GM19238 (cell line): ENCODE measurements around the gene GSG1L.

Source experiments
- DNase-seq: peaks from one replicate; pipeline ENCODE4 v3.0.0; 2011; ENCODE audit warnings: low spot score; ENCODE audit not compliant: insufficient read length

The GSG1L gene

DNA sequence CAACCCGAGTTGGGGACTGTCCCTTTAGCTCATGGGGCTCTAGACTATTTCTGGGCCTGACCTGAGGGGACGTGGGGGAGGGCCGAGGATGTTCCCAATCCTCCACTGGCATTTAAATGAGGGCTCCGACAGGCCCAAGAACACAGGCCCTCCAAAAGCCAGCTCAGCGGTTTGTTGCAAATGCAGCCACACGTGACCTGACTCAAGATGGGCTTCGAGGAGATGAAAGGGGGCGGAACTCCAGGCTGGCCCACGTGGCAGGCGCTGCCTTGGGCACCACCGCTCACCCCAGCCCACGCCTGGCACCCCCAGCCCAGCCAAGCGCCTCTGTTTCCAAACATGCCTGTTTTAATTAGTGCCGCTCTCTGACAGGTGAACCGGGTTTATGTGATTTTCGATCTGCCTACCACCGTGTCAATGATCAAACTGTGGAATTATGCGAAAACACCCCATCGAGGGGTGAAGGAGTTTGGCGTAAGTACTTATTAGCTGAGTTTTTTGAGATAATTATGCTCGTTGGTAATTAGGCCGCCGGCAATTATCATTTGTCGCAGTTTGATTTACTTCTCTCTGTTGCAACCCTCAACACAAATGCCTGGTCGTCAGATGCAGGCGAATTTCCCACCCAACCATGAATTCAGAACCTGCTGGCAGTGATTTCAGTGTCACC, 286.8 kb downstream of the GSG1L start:
- DNase-seq, result no peak

DNA sequence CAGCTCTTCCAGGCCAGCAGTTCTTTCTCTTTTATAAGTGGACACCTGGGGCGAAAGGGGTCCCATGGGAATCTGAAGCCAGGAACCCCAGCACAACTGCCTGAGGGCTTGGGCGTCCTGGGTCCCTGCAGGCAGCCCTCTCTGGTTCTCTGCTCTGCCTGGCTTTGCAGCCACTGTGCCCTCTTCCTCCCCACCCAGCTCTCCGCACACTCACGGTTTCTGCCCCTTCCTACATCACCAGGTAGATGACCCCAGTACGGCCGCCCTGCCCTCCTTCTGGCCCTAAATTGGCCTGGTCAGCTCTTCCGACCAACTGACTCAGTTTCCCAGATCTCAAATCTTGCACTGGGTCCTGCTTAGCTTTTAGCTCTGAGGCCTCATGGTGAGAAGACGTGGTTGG, 288.3 kb downstream of the GSG1L start:
- no peak for DNase-seq

DNA sequence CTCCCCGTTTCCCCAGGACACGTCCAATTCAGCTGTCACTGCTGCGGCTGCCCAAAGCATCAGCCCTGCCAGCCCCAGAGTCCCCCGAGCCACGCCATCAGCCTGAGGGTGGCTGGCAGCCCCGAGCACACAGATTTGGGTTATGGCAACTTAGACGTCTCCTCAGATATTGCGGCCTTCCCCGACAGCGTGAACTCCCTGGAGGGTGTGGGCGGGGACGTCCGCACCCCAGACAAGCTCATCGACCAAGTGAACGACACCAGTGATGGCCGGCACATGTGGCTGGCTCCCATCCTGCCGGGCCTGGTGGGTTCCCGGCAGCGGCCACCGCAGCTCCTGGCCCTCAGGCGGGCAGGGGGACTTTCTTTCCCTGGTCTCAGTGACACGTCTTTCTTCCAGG, 288.7 kb downstream of the GSG1L start:
- no peak for DNase-seq

DNA sequence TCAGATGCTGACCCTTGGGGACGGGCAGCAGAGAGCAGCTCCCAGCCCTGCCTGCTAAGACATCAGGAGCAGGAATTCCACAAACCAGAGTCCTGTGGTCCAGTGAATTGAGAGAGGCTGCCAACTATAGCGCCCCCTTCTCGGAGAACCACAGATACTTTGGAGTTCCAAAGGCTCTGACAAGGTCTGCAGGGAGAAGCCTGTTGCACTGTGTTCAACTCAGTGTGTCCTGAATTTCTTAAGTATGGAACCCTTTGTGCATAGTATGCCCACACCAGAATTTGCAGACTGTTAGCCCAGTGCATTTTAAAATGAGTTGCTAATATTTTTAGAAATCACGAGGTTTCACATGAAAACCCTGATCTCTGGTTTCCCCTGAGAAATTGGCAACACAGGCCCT, 290.2 kb downstream of the GSG1L start:
- DNase-seq, result no peak

DNA sequence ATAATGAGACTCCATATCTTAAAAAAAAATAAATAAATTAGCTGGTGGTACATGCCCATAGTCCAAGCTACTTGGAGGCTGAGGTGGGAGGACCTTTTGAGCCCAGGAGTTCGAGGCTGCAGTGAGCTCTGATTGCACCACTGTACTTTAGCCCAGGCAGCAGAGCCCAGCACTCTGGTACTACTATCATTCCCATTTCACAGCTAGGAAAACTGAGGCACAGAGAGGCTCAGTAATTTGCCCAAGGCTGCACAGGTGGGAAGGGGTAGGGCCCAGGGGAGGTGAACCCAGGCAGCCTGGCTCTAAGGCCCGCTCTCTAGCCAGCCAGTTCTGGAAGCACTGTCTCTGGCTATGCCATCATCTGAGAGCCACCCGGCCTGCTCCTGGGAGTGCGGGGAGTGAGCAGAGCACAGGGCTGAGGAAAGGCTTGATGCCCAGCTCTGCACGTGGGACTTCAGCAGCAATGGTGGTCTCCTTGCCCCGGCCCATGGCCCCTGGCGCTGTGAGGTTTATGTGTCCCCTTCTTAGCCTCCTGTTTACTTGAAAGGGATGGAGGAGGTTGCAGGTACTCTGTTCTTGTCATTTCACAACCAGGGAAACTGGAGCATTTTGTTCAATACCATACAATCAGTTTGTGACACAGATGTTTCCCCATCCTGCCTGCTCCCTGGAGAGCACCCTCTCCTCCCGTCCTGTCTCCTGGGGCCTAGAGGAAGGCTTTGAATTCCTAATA, 291.3 kb downstream of the GSG1L start:
- DNase-seq, result no peak

DNA sequence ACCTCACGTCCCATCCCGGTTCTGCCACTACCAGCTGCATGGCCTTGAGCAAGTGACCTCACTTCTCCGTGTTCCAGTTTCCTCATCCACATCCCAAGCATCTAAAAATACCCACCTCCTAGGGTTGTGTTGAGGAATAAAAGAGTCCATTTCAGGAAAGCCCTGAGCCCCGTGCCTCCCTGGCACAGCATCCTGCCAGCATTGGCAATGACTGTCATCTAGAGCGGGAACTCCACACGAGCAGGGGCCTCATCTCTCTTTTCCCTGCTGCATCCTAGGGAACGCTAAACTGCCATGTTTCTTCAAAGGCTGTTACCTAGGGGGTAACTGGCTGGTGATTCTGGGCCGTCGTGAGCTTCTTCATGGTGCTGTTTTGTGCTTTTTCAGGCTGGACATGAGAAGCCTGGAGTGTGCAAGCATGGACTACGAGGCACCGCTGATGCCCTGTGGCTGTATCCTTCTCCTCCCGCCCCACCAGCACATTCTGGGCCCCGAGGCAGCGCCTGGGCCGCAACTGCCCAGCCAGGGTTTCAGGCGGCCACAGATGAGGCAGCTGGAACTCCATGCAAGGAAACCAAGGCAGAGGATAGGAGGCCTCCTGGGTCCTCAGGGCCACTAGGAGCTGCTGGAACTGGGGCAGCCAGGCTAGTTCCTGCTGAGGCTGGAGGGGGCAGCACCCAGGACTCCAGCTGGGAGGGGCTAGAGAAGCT, 292.2 kb downstream of the GSG1L start:
- DNase-seq, result no peak

DNA sequence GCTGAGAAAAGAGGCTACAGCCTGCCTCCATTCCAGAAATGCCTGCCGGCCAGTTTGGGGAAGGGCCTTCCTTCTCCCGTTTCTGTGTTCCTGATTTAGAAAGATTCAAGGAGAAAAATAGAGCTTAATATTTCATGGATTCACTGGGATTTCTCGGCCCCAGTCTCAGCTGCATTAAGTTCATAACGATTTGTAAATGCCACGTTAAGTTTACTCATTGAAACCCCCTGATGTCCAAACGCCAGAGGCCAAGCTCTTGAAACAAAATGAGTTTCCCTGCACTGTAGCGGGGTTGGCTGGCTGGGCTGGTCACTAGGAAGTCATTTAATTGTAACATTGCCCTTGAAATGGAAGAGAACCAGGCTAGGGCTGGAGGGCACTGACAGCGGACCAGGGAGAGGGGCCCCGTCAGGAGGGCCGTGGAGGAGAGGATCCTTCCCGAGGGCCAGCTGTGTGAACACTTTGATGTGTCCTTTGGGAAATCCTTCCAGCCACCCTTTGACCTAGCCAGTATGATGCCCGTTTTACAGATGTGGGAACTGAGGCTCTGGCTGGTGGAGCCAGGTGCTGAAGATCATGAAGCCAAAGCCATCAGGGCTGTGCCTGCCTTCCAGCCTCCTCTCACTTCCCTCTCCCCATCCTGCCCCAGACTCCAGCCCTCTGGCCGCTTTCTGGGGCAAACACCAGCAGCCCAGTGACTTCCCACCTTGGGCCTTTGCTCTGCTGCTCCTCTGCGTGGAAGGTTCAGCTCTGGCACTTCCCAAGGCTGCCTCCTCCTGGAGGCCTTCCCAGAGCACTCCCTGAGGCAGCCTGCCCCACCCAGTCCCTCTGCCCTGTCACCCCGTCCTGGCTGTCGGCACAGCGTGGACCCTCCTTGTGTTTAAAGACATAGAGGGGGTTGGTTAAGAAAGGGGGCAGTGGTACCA, 293.0 kb downstream of the GSG1L start:
- DNase-seq, result no peak

DNA sequence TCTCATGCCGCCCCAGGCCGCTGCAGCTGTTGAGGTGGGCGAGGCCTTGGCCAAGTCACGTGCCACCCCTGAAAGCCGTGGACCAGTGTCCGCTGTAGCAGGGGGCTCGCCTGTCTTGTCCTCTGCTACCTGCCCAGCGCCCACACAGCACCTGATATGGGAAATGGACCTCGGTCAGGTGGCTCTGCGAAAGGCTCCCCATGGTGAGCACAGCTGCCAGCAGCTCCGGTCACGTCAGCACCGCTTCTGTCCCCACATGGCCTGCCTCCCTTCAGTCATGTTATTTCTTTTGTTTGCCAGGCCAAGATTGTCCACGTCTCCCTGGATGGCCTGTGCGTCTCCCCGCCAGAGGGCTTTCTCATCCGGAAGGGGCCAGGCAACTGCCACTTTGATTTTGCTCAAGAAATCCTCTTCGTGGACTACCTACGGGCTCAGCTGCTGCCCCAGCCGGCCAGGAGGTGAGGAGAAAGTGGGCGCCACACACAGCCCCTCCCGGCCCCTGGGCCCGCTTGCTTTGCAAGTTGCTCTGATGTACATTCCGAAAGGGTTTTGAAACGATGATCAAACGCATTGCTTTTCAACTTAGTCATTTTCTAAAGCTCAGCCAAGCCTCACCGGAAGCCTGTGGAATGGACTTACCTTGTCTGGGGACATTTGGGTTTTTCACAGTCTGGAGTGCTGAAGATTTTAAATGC, 293.8 kb downstream of the GSG1L start:
- no peak for DNase-seq

DNA sequence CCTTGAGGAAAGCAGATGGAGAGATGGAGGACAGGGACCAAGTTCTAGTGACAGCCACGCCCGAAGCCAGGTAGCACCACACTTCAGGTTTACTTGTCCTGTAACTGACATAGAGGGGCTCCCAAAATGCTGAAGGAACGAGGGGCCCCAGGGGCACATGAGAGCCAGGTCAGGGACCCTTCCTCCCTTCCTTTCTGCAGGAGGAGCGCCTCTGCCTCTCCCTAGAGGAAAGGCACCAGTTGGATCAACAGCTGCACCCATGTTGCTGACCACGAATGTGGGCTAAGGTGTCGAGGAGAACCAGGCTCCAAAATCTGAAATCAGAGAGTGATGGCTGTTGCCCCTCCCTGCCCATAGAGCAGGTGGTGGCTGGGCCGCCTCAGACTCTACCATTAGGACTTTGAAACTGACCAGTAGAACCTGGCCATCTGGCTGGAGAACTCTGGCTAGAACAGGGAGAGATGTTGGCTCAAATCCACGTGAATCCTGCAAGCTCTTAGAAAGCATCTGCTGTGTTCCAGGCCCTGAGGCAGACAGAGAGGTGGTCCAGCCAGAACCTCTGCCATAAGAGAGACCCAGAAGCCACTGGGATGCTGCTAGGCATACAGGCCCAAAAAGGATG, 294.8 kb downstream of the GSG1L start:
- no peak for DNase-seq

DNA sequence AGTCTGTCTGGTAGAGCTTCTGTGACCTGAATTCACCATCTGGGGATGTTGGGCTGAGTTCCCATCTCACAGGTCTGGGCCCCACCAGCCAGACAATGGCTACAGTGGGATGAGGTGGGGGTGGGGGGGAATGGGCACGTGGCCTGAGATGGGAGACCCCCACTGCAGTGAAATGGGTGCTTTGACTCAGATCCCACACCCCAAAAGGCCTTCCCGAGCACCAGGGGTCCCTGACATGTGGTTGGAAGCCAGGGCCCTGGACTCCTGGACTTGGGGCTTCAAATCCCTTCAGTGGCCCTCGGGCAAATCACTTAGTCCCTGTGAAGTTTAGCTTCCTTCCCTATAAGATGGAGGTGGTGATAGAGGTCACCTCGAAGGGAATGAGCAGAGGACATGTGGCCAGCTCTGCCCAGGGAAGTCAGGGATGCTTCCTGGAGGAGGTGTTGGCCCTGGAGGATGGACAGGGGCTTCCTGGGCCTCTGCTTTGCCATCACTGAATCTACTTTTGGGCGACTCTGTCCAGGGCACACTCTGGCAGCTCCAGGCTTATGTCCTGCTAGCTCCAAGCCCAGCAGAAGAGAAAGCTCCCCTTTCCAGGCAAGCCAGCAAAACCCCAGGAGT, 295.4 kb downstream of the GSG1L start:
- no peak for DNase-seq

DNA sequence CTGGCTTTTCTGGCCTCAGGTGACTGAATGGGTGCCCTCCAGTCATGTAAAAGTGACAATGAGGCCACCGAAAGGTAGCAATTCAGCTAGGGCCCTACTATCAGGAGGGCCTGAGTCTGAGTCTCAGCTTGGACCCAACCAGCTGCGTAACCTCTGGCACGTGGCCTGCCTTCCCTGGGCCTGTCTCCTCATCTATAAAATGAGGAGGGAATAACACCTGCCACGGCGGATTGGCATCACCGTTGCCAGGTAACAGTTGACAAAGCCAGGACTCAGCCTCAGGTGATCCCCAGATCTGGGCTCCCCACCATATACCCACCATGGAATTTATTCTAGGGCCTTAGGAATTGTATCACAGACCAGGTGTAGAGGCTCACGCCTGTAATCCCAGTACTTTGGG, 296.4 kb downstream of the GSG1L start:
- DNase-seq, result no peak

DNA sequence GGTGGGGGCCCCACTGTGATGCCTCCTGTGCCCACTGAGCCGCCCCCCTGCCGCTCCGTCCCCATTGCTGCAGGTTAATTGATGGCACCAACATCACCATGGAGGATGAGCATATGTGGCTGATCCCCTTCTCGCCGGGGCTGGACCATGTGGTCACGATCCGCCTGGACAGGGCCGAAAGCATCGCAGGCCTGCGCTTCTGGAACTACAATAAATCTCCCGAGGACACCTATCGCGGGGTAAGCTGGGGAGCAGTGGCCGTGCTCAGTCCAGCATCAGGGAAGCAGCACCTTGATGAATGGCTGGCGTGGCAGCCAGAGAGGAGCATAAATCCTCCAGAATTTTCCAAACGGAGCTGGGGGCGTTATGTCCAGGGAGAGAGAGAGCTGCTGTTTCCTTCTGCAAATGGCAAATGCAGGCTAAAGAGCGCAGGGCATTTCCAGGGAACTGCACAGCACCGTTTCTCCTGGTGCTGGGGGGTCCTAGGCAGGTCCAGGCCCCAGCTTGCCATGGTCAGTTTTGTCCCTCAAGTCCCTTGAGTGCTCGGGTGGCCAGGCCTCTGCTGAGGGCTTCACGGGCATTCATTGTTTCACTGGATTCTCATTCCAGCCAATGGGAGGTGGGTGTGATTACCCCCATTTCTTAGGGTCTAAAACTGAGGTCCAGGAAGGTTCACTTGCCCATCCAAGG, 297.1 kb downstream of the GSG1L start:
- DNase-seq, result no peak

DNA sequence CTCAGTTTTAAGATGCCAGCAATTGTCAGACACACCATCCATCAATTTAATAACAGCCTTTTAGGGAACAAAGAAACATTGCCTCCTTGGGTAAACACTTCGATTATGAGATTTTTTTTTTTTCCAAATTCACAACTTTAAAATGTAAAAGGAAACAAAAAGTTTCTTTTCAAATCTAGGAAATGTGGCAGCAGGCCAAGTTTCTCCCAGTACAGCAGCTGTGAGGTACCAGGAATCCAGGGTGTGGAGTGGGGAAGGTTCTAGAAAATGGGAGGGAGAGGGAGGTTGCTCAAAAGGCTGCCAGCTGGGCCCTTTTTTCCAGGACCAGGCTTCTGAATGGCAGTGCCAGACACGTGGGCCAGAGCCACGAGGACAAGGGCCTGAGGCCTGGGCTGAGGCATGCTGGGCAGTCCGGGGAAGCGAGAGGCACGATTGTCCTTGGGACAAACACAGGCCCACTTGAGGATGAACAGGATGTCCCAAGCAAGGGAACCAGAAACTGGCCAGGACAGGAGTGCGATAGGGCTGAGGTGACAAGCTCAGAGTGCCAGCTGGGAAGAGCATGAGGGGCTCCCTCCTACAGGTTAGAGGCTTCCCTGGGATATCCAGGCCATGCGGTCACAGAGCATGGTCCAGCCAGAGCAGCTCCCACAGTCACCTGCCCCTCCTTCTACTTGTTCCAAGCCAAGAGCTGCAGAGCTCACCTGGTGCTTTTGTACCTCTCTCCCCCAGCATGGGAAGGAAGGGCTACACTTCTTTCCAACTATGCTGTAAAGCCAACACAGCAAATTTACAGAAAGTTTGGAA, 298.4 kb downstream of the GSG1L start:
- DNase-seq, result no peak

DNA sequence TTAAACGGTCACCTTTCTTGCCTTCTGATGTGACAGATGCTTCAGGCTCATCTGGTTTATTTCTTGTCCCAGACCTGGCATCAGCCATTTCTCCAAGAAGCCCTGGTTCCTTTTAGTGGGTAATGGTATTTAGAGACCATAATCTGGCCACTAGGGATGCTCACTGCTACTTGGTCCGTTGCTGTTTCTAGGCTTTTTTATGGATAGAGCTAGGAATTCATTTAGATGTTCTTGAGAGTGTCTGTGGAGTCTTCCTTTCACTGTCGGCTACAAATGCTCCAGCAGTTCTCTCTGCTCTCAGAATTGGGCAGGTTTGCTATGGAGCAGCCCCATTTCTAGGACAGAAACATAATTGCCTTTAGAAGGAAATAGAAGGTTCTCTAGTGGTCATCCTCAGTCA, 299.1 kb downstream of the GSG1L start:
- DNase-seq, result no peak

DNA sequence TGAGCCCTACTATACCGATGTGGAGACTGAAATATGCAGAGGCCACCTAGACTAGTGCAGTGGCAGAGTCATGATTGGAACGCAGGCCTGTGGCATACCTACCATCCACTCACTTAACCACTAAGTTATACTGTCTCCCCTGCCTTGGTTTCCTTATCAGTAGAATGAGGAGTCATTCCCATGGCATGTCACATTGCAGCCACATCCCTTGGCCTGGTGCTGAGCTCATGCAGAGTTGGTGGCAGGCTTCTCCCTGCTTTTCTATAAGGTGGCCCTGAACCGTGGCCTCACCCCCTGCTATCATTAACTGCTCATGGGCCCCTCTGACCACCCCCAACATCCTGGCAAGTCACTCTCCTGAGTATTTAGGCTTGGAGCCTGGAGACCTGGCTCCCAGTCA, 301.1 kb downstream of the GSG1L start:
- DNase-seq, result no peak

DNA sequence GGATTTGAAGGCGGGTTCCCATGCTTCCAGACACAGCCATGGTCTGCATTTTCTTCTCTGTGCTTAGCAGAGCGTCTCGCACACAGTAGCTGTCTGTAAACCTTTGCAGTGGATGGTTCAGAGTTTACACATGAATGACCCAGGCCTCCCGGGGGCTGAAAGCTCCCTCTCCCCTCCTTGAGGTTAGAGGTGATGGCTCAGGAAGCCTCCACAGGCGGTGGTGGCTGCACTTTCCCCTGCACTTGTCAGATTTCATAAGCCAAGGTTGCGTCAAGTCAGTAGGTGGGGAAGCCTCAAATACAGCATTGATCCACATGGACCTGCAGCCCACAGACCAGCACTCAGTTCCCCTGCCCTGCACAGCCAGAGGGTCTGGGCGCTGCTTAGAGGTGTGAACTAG, 301.7 kb downstream of the GSG1L start:
- no peak for DNase-seq

DNA sequence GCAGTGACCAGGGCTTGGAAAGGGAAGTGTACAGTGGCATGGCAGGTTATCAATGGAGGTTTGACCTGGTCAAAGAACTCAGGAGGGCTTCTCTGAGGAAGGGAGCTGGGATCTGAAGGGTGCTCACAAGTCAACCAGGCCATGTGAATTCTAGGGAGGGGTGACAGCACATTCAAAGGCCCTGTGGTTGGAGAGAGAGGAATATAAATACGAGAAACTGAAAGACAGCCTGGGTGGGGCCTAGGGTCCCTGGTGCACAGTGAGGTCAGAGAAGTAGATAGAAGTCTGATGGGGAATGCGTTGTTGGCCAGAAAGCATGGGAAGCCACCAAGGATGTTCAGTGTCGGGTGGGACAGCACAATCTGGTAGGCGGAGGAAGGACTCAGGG, 302.7 kb downstream of the GSG1L start:
- DNase-seq, result no peak

DNA sequence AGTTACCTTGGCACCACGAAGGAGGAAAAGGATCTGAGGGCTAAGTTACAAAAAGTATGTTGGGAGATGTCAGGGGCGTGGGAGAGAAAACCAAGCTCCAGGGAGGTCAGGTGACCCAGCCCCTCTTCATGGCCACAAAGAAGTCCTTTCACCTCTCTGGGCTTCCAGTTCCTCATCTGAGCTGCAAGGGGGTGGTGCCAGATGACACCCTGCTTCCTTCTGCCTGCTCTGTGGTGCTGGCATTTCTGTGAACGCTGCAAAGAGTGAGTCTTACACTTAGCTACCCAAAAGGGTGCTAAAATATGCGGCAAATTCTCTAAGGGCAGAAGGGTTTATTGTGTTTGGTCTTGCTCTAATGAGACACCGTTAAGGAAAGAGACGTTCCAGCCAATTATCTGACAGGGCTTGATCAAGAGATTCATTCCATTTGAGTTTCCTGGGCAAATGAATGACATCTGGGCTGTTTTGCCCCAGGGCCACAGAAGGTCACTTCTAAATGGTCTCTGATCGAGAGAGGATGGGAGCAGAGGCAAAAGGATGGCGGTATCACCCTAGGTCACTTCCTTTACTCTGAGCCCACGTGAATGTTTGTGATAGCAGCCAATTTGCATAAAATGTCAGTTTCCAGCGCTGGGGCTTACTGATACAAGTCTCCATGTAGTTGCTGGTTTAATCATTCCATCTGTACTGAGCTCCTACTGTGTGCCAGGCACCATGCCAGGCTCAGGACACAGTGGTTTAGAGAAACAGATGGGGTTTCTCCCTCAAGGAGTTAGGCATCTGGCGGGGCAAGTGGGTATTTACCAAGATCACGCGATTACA, 303.3 kb downstream of the GSG1L start:
- DNase-seq, result no peak
